BLaER1 treated with 17β-estradiol and CSF1 and Interleukin-3, amounts not matched to agents 10 nM and 100 nM (cell line): Measurements from ENCODE around the gene KCNE4.

Experiments used
- H3K27ac ChIP-seq, 11 experiments: shearing (Covaris generic); formaldehyde crosslinking; 2 replicates each; pipeline ENCODE4 v1.8.1; 2022
- H3K27me3 ChIP-seq, 11 experiments: shearing (Covaris generic); formaldehyde crosslinking; 2 replicates each; pipeline ENCODE4 v1.8.1; 2022
- H3K36me3 ChIP-seq, 11 experiments: shearing (Covaris generic); formaldehyde crosslinking; 2 replicates each; pipeline ENCODE4 v1.8.1; 2022
- H3K4me1 ChIP-seq, 10 experiments: shearing (Covaris generic); formaldehyde crosslinking; 2 replicates each; pipeline ENCODE4 v1.8.1; 2022
- H3K4me2 ChIP-seq, 11 experiments: shearing (Covaris generic); formaldehyde crosslinking; 2 replicates each; pipeline ENCODE4 v1.8.1; 2022
- H3K4me3 ChIP-seq, 10 experiments: shearing (Covaris generic); formaldehyde crosslinking; 2 replicates each; pipeline ENCODE4 v1.8.1; 2022
- H3K9ac ChIP-seq, 11 experiments: shearing (Covaris generic); formaldehyde crosslinking; 2 replicates each; pipeline ENCODE4 v1.8.1; 2022
- H3K9me3 ChIP-seq, 11 experiments: shearing (Covaris generic); formaldehyde crosslinking; replicated peaks in 1 of 11; 2 replicates each; pipeline ENCODE4 v1.8.1; 2022
- H4K20me1 ChIP-seq, 11 experiments: shearing (Covaris generic); formaldehyde crosslinking; 2 replicates each; pipeline ENCODE4 v1.8.1; 2022
- Cebpa-rat ChIP-seq, 11 experiments: shearing (Covaris generic); IDR thresholded peaks; 2 replicates each; pipeline ENCODE4 v1.8.1; 2022

The KCNE4 gene

DNA sequence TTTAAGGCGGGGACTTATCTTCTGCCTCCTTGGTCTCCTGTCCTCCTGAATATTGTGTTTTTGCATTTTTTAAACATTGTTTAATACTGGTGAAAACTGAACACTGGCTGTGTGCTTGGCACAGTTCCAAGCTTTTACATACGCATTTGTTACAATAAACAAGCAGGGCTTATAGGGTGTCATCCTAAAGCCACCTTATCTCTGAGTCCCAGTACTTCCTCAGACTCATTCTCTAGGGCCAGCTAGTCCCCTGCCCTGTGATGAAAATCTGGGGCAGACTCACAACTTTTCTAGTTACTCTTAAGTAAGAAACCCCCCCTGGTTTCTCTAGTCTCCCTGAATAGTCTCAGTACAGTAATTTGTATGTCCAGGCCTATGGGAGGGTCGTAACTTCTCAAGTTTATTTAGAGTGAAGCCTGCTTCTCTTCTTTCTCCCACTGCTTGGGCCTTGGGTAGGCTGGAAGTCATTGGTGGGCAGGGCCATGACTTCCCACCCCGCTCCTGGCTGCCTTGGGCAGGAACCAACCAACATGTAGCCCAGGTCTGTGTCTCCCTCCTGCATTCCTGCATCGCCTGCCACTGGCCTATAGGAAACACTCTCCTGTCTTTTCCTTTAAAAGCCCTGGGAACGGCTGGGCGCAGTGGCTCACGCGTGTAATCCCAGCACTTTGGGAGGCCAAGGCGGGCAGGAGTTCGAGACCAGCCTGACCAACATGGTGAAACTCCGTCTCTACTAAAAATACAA lies 7.7 kb upstream of the KCNE4 start:
- Histone ChIP-seq H3K4me2 (peak overlapping the region; percentile 67 to 93 (median 77); a peak in 20 of 22 replicates), H3K9ac (peak overlapping the region in 8 of 11 experiments; percentile 45 to 80 (median 74); a peak in 14 of 22 replicates)

DNA sequence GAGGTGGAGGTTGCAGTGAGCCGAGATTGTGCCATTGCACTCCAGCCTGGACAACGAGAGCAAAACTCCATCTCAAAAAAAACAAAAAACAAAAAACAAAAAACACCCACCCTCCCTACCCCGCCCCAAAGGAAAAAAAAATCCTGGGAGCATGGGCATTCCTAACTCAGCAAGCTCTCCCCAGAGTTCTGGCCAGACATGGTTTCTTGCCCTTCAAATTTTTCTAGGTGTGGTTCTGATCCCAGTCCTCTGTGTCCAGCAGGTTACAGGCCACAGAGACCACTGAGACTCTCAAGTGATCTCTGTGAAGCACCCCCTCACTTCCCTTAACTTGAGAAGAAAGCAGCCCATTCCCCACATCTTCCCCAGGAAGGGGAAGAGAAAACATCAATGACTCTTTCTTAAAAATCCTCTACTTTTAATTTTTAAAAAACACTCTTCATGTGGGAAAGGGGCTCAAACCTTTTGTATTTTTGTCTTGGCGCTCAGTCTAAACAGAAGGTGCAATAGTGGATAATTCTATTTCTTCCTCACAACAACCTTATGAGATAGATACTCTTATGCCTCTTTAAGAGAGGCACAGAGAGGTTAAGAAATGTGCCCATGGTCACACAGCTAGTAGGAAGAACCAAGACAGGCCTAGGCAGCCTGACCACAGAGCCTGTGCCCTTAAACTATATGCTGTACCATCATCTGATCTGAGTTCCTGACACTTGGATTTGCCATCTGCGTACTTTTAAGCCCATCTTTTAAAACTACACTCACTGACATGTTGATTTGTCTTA lies 6.9 kb upstream of the KCNE4 start:
- Histone ChIP-seq H3K4me3 (no peak overlapping the region), H3K27ac (peak overlapping the region in 9 of 11 experiments; percentile 11 to 93 (median 89); a peak in 13 of 22 replicates), H4K20me1 (no peaks in the 10 kb centered on the region), H3K4me1 (peaks cover 30 to 69% (median 47%) of the 10 kb centered on the region in 10 experiments), H3K27me3 (no peaks in the 10 kb centered on the region), H3K4me2 (peak overlapping the region in 4 of 11 experiments; percentile 75 to 93 (median 86); a peak in 7 of 22 replicates), H3K9ac (no peak overlapping the region; a peak in 2 of 22 replicates), H3K36me3 (no peaks in the 10 kb centered on the region), H3K9me3 (peaks cover 0 to 4% (median 0%) of the 10 kb centered on the region in 11 experiments; a peak in 2 of 22 replicates)
- no peak for TF ChIP-seq Cebpa-rat (IDR thresholded peaks at IDR 0.05)

More for the DNA sequence above, 7.7 kb upstream of the KCNE4 start:
- TF ChIP-seq Cebpa-rat (IDR thresholded peaks at IDR 0.05) = no peak
- Histone ChIP-seq H3K27me3 (no peaks in the 10 kb centered on the region), H4K20me1 (no peaks in the 10 kb centered on the region), H3K36me3 (no peaks in the 10 kb centered on the region), H3K9me3 (peaks cover 0 to 4% (median 0%) of the 10 kb centered on the region in 11 experiments; a peak in 2 of 22 replicates), H3K4me1 (peaks cover 30 to 69% (median 47%) of the 10 kb centered on the region in 10 experiments), H3K27ac (peak overlapping the region in 9 of 11 experiments; percentile 64 to 93 (median 89); a peak in 18 of 22 replicates), H3K4me3 (0 out of 20 replicates have a peak overlapping the region, but pooled peaks of 1 of the 10 experiments have one; percentile 50)

GRCh38 chr2:223046470-223047040 lies 5.4 kb upstream of the KCNE4 start:
- Histone ChIP-seq H3K4me1 (peaks cover 25 to 57% (median 38%) of the 10 kb centered on the region in 10 experiments), H3K9me3 (peaks cover 0 to 4% (median 0%) of the 10 kb centered on the region in 11 experiments; a peak in 2 of 22 replicates), H3K4me2 (peak overlapping the region in 5 of 11 experiments; percentile 4 to 41 (median 4); a peak in 7 of 22 replicates), H3K27ac (peak overlapping the region in 6 of 11 experiments; percentile 2 to 87 (median 34); a peak in 6 of 22 replicates), H3K9ac (no peak overlapping the region), H4K20me1 (no peaks in the 10 kb centered on the region), H3K27me3 (no peaks in the 10 kb centered on the region), H3K4me3 (no peak overlapping the region), H3K36me3 (no peaks in the 10 kb centered on the region)
- TF ChIP-seq Cebpa-rat (IDR thresholded peaks at IDR 0.05) = no peak

DNA sequence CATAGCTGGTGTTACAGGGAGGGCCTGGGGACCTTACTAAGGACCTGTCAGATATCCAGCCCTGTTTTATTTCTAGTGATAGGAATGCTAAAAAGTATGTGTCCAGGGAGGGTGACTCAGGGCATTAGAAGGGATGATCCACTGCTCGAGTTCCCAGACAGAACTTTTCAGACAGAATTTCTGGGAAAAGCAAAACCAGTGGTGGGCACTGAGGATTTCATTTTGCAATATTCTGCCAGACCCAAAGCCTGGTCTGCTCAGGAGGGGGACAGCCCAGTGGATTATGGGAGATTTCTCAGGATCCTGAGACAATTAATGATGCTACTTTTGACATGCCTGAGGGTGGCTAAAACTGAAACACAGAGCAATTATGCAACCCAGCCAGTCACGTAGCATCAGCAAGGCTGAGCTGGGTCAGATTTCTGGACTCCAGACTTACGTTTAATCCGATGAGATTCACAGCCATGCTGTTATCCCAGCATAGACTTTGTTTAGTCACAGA lies 4.7 kb upstream of the KCNE4 start:
- Histone ChIP-seq H3K27ac (peak overlapping the region in 3 of 11 experiments; percentile 9 to 18 (median 10); a peak in 2 of 22 replicates), H3K9me3 (peaks cover 0 to 2% (median 0%) of the 10 kb centered on the region in 11 experiments; a peak in 2 of 22 replicates), H4K20me1 (no peaks in the 10 kb centered on the region), H3K4me2 (peak overlapping the region in 6 of 11 experiments; percentile 0 to 30 (median 14); a peak in 5 of 22 replicates), H3K9ac (no peak overlapping the region), H3K36me3 (no peaks in the 10 kb centered on the region), H3K27me3 (no peaks in the 10 kb centered on the region), H3K4me1 (peaks cover 21 to 52% (median 33%) of the 10 kb centered on the region in 10 experiments), H3K4me3 (no peak overlapping the region)
- TF ChIP-seq Cebpa-rat (IDR thresholded peaks at IDR 0.05) = no peak

DNA sequence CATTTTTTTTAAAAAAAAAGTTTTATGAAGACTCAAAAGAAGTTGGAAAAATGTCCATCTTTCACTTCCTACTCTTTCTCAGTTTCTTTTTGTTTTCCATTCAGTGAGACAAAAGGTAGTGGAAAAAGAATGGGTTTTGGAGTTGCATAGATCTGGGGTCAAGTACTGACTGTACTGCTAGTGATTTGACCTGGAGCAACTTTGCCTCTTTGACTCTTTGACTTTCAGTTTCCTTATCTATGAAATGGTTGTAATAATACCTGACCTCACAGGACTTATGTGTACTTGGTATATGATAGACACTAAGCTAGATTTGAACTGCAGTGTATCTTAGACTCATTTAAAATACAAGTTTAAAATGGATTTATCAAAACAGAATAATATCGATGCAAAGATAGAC lies 3.5 kb upstream of the KCNE4 start:
- H3K4me2 ChIP-seq = no peak overlapping the region
- no peak overlapping the region for H3K27ac ChIP-seq
- no peak overlapping the region for H3K9ac ChIP-seq
- no peak overlapping the region for H3K4me3 ChIP-seq
- H3K27me3 ChIP-seq = no peaks in the 10 kb centered on the region
- H3K36me3 ChIP-seq = no peaks in the 10 kb centered on the region
- no peaks in the 10 kb centered on the region for H3K9me3 ChIP-seq
- H4K20me1 ChIP-seq = no peaks in the 10 kb centered on the region
- H3K4me1 ChIP-seq = peaks cover 9 to 40% (median 20%) of the 10 kb centered on the region in 10 experiments
- TF ChIP-seq Cebpa-rat (IDR thresholded peaks at IDR 0.05) = no peak

GRCh38 chr2:223049356-223049755 lies 2.6 kb upstream of the KCNE4 start:
- no peak overlapping the region for H3K27ac ChIP-seq
- no peaks in the 10 kb centered on the region for H3K27me3 ChIP-seq
- H4K20me1 ChIP-seq = no peaks in the 10 kb centered on the region
- H3K4me2 ChIP-seq = no peak overlapping the region
- no peaks in the 10 kb centered on the region for H3K9me3 ChIP-seq
- no peak for TF ChIP-seq Cebpa-rat (IDR thresholded peaks at IDR 0.05)
- H3K4me1 ChIP-seq = peaks cover under 1 to 32% (median 12%) of the 10 kb centered on the region in 10 experiments; a peak in 17 of 20 replicates
- H3K9ac ChIP-seq = no peak overlapping the region
- no peaks in the 10 kb centered on the region for H3K36me3 ChIP-seq
- H3K4me3 ChIP-seq = no peak overlapping the region

DNA sequence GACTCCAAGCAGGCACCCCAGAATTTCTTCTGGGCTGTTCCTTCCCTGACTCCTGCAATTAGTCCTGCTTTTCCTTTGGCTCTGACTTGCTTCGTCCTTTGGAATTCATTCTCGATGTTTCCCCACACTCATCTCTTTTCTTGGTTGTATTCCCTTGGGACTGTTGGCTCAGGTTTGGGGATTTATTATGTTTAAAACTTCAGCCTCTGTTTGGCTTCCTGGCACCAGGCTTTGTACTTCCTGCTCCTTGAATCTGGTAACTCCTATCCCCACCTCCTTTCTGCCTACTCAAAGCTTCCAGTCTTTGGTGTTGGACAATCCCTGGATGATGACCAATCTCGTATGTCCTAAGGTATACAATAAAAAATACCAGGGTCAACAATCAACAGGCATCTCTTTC lies 1.8 kb upstream of the KCNE4 start:
- no peak overlapping the region for H3K4me2 ChIP-seq
- H4K20me1 ChIP-seq = no peaks in the 10 kb centered on the region
- peaks cover 0 to 25% (median 9%) of the 10 kb centered on the region in 10 experiments; a peak in 8 of 20 replicates for H3K4me1 ChIP-seq
- H3K27ac ChIP-seq = no peak overlapping the region
- no peak overlapping the region for H3K4me3 ChIP-seq
- no peaks in the 10 kb centered on the region for H3K9me3 ChIP-seq
- H3K27me3 ChIP-seq = no peaks in the 10 kb centered on the region
- no peak overlapping the region for H3K9ac ChIP-seq
- no peaks in the 10 kb centered on the region for H3K36me3 ChIP-seq
- TF ChIP-seq Cebpa-rat (IDR thresholded peaks at IDR 0.05) = no peak

GRCh38 chr2:223050900-223051504 lies 988 bp upstream of the KCNE4 start:
- no peak overlapping the region for H3K27ac ChIP-seq
- H3K4me1 ChIP-seq = peaks cover 0 to 17% (median 7%) of the 10 kb centered on the region in 10 experiments; a peak in 7 of 20 replicates
- TF ChIP-seq Cebpa-rat (IDR thresholded peaks at IDR 0.05) = no peak
- no peaks in the 10 kb centered on the region for H3K27me3 ChIP-seq
- H3K9me3 ChIP-seq = no peaks in the 10 kb centered on the region
- no peaks in the 10 kb centered on the region for H3K36me3 ChIP-seq
- no peak overlapping the region for H3K4me2 ChIP-seq
- no peak overlapping the region for H3K4me3 ChIP-seq
- no peaks in the 10 kb centered on the region for H4K20me1 ChIP-seq
- H3K9ac ChIP-seq = no peak overlapping the region
